Left ventricle myocardium inferior (tissue), 1 donor: ENCODE measurements around the gene MSI2. TPM values are rescaled to one million over a fixed set of nuclear protein-coding genes. Genes with fewer than 3 reads are reported as not detected.

Experiments
- DNase-seq: peaks from one replicate; pipeline ENCODE4 v3.0.0-alpha.2; 2020
- H3K27ac ChIP-seq: fragments of 200-600 bp; replicated peaks from 2 replicates; pipeline ENCODE4 v1.8.0; 2021
- H3K27me3 ChIP-seq: fragments of 200-600 bp; 2 replicates; pipeline ENCODE4 v1.8.0; 2021; ENCODE audit warnings: low read depth
- H3K36me3 ChIP-seq: fragments of 200-600 bp; 2 replicates; pipeline ENCODE4 v1.8.0; 2021
- H3K4me1 ChIP-seq: fragments of 200-600 bp; 2 replicates; pipeline ENCODE4 v1.8.0; 2021
- H3K4me3 ChIP-seq: fragments of 200-600 bp; 2 replicates; pipeline ENCODE4 v1.8.0; 2021; ENCODE audit warnings: mild to moderate bottlenecking, moderate library complexity
- H3K9me3 ChIP-seq: fragments of 200-600 bp; replicated peaks from 2 replicates; pipeline ENCODE4 v1.8.0; 2021
- CTCF ChIP-seq: fragments of 200-600 bp; IDR thresholded peaks from 2 replicates; pipeline ENCODE4 v1.8.0; 2021; ENCODE audit warnings: antibody characterized with exemption, mild to moderate bottlenecking, borderline replicate concordance
- intact Hi-C: fragments of 100-400 bp; cut with micrococcal nuclease; formaldehyde crosslinking; loops from one replicate; pipeline ENCODE4 v1.11.0; 2022
- total RNA-seq: library from RNA; stranded (reverse); fragmentation: NEBNext Ultra II Directional; extraction: Animal tissue kit (Norgen Biotek cat#: 25700); gene quantifications from one replicate; pipeline ENCODE4 v1.2.1, GENCODE V29; 2021
- donor health status: DM: no; HTN: yes; CAD: no; lungs with severe emphysema.

Gene MSI2
- total RNA-seq, 1 donor from 2014 or later = 118 TPM

GRCh38 chr17:57582881-57583756 lies 326.8 kb downstream of the MSI2 start:
- H3K9me3 ChIP-seq = no peaks in the 10 kb centered on the region
- TF ChIP-seq CTCF = no peak
- intact Hi-C loops = no loop called here
- no peak for DNase-seq
- no peaks in the 10 kb centered on the region for H3K36me3 ChIP-seq
- H3K27me3 ChIP-seq = no peaks in the 10 kb centered on the region
- H3K4me1 ChIP-seq = peaks cover 28% of the 10 kb centered on the region
- H3K27ac ChIP-seq = no peak overlapping the region
- H3K4me3 ChIP-seq = no peak overlapping the region

GRCh38 chr17:57584050-57584551 lies 327.8 kb downstream of the MSI2 start:
- Histone ChIP-seq H3K36me3 (no peaks in the 10 kb centered on the region), H3K9me3 (no peaks in the 10 kb centered on the region), H3K4me1 (peaks cover 18% of the 10 kb centered on the region), H3K27me3 (no peaks in the 10 kb centered on the region), H3K4me3 (no peak overlapping the region), H3K27ac (no peak overlapping the region)
- peak; percentile 50 for DNase-seq
- TF ChIP-seq CTCF = peak; percentile 6
- intact Hi-C loops = no loop called here

GRCh38 chr17:57585341-57586195 lies 329.2 kb downstream of the MSI2 start:
- Histone ChIP-seq H3K4me1 (peaks cover 19% of the 10 kb centered on the region), H3K4me3 (no peak overlapping the region), H3K27me3 (no peaks in the 10 kb centered on the region), H3K27ac (no peak overlapping the region), H3K9me3 (no peaks in the 10 kb centered on the region), H3K36me3 (no peaks in the 10 kb centered on the region)
- no peak for TF ChIP-seq CTCF
- no peak for DNase-seq
- intact Hi-C loops = no loop called here

GRCh38 chr17:57586196-57586740 lies 329.9 kb downstream of the MSI2 start:
- DNase-seq = no peak
- no peak for TF ChIP-seq CTCF
- no peaks in the 10 kb centered on the region for H3K27me3 ChIP-seq
- no peak overlapping the region for H3K4me3 ChIP-seq
- H3K4me1 ChIP-seq = peaks cover 22% of the 10 kb centered on the region
- H3K36me3 ChIP-seq = no peaks in the 10 kb centered on the region
- intact Hi-C loops = no loop called here
- no peaks in the 10 kb centered on the region for H3K9me3 ChIP-seq
- no peak overlapping the region for H3K27ac ChIP-seq

- no peak for DNase-seq
- TF ChIP-seq CTCF = no peak
- Histone ChIP-seq H3K27me3 (no peaks in the 10 kb centered on the region), H3K27ac (no peak overlapping the region), H3K4me1 (peaks cover 22% of the 10 kb centered on the region), H3K9me3 (no peaks in the 10 kb centered on the region), H3K36me3 (no peaks in the 10 kb centered on the region), H3K4me3 (no peak overlapping the region)
- intact Hi-C loops = no loop called here
Observed at GRCh38 chr17:57586742-57587141, 330.4 kb downstream of the MSI2 start.
